ENCODE measurements around the gene ANKLE1.

The ANKLE1 gene

GRCh38 chr19:17332360-17332676, 50.6 kb downstream of the ANKLE1 start:
- DNase-seq (ENCODE audit: extremely low spot score), result no peak
- ChIA-PET POLR2A (interaction anchor here (1.7 kb wide), 1 partner anchor 11 kb away, joined by 4 read pairs; no protein-coding TSS in a partner anchor), CTCF (interaction anchor here (0.8 to 2.1 kb wide), 10 partner anchors 11 to 72 kb away, joined by 3 to 9 read pairs (median 4); partner anchors contain the start of gene MRPL34)
- TF ChIP-seq, protein P1, sequence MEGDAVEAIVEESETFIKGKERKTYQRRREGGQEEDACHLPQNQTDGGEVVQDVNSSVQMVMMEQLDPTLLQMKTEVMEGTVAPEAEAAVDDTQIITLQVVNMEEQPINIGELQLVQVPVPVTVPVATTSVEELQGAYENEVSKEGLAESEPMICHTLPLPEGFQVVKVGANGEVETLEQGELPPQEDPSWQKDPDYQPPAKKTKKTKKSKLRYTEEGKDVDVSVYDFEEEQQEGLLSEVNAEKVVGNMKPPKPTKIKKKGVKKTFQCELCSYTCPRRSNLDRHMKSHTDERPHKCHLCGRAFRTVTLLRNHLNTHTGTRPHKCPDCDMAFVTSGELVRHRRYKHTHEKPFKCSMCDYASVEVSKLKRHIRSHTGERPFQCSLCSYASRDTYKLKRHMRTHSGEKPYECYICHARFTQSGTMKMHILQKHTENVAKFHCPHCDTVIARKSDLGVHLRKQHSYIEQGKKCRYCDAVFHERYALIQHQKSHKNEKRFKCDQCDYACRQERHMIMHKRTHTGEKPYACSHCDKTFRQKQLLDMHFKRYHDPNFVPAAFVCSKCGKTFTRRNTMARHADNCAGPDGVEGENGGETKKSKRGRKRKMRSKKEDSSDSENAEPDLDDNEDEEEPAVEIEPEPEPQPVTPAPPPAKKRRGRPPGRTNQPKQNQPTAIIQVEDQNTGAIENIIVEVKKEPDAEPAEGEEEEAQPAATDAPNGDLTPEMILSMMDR (IDR thresholded peaks at IDR 0.05; ENCODE audit: control extremely low read depth, extremely low read depth, low read depth, missing control alignments), result no peak

DNA sequence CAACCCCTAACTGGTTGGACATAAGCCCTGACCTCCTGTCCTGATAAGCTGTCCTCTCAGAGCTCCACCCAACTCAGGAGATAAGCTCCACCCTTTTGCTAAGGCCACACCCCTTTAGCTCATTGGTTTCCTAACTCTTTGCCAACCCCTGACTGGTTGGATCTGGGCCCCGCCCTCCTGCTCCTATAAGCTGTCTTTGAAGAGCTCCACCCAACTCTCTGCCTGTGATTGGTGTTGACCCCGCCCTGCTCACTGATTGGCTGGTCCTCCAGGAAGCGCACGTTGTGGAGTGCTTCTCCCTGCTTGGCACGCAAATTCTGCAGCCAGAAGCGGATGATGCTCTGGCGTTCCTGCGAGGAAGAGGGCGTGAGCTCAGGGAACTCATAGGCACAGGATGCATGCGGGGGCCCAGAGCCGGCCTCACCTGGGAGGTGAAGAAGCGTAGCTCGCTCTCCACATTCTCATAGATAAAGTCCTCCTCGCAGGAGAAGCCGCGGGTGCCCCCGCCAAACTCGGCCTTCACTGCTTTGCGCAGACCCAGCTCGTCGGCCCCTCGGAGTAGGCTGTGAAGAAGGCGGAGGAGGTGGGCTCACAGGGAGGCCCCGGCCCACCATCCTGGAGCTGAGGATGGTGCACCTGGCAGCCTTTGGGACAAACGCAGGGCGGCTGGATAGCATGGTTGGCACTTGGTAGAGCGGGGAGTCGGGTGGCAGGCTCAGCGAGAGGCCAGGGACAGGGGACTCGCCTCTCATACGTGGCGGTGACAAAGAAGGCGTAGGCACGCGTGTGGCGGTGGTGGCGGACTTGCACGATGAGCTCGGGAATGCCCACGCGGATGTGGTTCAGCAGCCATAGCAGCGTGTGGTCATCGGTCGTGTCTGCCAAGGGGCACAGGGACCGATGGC, 51.2 kb downstream of the ANKLE1 start:
- TF ChIP-seq, protein P1 (IDR thresholded peaks at IDR 0.05; ENCODE audit: control extremely low read depth, extremely low read depth, low read depth, missing control alignments), result no peak
- POLR2A ChIA-PET, result interaction anchor here (1.7 kb wide), 1 partner anchor 11 kb away, joined by 4 read pairs; no protein-coding TSS in a partner anchor
- no peak for DNase-seq (ENCODE audit: extremely low spot score)
- CTCF ChIA-PET, result interaction anchor here (0.8 to 2.1 kb wide), 12 partner anchors 10 to 72 kb away, joined by 3 to 9 read pairs (median 4); partner anchors contain the start of genes CCDC194 and MRPL34

GRCh38 chr19:17333611-17334413, 52.1 kb downstream of the ANKLE1 start:
- DNase-seq (ENCODE audit: extremely low spot score), result peak; percentile 68
- TF ChIP-seq, protein P1 (IDR thresholded peaks at IDR 0.05; ENCODE audit: control extremely low read depth, extremely low read depth, low read depth, missing control alignments), result no peak
- ChIA-PET POLR2A (interaction anchor here (1.1 kb wide), 1 partner anchor 13 kb away, joined by 3 read pairs; no protein-coding TSS in a partner anchor), CTCF (interaction anchor here (1.4 to 2.2 kb wide), 7 partner anchors 9 to 60 kb away, joined by 4 to 9 read pairs (median 6); partner anchors contain the start of gene CCDC194)

DNA sequence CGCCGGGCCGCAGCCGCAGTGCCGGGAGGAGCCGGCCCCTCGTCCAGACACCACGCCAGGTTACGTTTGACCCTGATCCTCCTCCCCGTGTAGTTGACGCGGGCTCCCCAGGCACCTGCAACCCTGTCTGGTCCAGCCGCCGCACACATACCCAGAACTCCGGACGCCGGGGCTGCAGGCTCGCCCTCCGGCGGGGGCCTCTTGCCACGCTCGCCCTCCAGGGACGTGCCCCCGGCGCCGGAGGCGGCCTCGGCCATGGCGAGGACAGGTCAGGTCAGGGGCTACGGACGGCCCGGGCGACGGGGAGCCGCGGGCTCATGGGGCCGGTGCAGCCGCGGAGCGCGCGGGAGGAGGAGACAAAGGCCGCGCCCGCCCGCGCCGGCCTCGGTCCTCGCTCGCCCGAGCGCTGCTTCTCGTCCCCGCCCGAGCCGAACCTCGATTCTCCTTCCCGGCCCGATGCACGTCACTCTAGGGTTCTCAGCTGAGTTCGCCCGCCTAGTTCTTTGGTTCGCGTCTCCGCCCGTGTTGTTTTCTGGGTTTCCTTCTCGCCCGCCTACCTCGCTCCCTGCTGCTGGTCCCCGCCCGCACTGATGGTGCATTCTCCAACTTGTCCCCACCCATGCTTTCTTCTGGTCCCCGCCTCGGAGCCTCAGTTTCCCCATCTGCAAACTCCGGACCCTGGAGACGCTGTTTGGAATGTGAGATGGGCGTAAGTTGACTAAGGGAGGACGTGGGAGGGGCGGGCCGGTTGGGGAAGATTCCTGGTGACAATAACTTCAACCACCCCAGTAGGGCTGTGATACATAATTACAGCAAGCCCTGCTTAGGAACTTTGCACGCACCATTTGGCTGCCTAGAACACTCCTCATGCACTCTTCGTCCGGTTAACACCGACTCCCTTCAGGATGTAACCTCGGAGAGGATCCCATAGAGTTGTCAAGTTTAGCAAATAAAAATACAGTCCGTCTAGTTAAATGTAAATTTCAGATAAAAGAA, 53.0 kb downstream of the ANKLE1 start, which contains the start of gene ANO8:
Gene ANO8, minus strand, starts transcription at position 442 of the 996 bp plus-strand sequence. Its CDS starts 185 bp downstream, at position 257.
- TF ChIP-seq, protein P1 (IDR thresholded peaks at IDR 0.05; ENCODE audit: control extremely low read depth, extremely low read depth, low read depth, missing control alignments), result no peak
- peak; percentile 89 for DNase-seq (ENCODE audit: extremely low spot score)
- ChIA-PET CTCF (interaction anchor here (1.0 to 2.2 kb wide), 9 partner anchors 9 to 57 kb away, joined by 3 to 8 read pairs (median 4); partner anchors contain the start of gene MRPL34), POLR2A (interaction anchor here (1.1 kb wide), 1 partner anchor 14 kb away, joined by 3 read pairs; no protein-coding TSS in a partner anchor)

DNA sequence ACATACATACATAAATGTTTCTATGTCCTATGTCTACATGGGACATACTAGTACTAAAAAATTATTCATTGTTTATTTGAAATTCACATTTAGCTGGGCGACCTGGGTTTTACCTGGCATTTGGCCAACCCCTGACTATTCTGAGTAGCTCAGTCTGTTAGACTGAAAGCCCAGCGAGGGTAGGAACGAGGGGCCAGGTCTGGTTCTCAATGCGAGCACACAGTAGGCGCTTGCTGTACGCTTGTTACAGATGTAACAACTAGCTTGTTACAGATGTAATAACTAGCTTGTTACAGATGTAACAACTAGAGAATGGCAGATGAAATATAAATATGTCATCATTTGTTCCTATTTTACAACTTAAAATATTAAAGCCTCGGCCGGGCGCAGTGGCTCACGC, 53.9 kb downstream of the ANKLE1 start:
- DNase-seq (ENCODE audit: extremely low spot score), result no peak
- CTCF ChIA-PET, result interaction anchor here (1.0 to 2.2 kb wide), 7 partner anchors 8 to 53 kb away, joined by 3 to 8 read pairs (median 4); partner anchors contain the start of gene MRPL34
- TF ChIP-seq, protein P1 (IDR thresholded peaks at IDR 0.05; ENCODE audit: control extremely low read depth, extremely low read depth, low read depth, missing control alignments), result no peak
- POLR2A ChIA-PET, result no interaction called here
